ENCODE data around the gene CDH26.
A peak's percentile ranks its signal among the peaks of the same experiment; 100 is the strongest.

Gene CDH26

GRCh38 chr20:59939879-59940128, 18.4 kb upstream of the CDH26 start:
- no peaks in the 10 kb centered on the region for H4K20me1 ChIP-seq (ENCODE audit: low read depth, low read length)

DNA sequence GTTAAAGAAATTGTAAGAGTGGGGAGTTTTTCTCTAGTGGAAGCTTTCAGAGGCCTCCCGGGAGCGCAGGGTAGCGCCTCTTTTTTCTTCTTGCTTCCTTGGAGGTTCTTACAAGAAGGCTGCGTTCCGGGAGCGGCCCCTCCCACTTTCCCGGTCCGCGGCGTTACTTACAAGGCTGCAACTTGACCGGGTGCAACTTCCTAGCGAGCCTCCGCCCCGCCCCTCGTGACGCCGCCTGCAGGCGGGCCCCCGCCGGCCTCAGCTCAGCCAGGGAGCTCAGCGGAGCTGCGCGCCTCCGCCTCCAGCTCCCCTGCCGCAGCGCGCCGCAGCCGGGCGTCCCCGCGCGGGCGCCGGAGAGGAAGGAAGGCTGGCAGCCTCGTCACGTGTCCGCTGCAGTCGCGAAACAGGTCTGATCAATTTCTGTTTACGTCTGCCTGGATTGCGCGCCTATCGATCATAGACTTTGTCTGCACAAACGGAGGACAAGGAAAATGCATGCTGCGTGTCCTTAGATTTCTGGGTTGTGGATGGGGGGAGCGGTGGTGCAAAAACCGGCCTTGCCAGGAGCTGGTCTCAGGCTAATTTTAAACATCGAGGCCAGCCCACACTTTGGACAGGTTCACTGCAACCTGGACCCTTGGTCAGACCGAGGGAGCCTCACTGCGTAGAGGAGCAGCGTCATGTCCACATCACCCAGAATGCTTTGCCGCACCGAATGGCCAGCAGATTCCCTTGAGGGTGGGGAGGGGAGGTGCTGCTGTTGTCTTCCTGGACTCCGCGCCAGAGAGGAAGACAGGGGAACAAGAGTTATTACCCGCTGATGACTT, 17.9 kb upstream of the CDH26 start, which contains the start of the genes FAM217B and PPP1R3D:
FAM217B (plus strand) TSS at position 261 of the 827 bp plus-strand sequence. CDS start 3,555 bp downstream, outside the sequence.
PPP1R3D (minus strand) TSS at position 177 of the 827 bp plus-strand sequence. CDS start 374 bp downstream, outside the sequence.
- Histone ChIP-seq H3K27ac (ENCODE audit: low read depth, low read length) (peak within 1 kb of the TSS; percentile 74), H3K9me2 (replicated peaks; ENCODE audit: insufficient read depth, low read length) (no peaks in the 10 kb centered on the region), H4K20me1 (ENCODE audit: low read depth, low read length) (no peaks in the 10 kb centered on the region), H3K9me3 (ENCODE audit: insufficient read depth, low read length) (no peaks in the 10 kb centered on the region), H2AFZ (ENCODE audit: low read depth, low read length, severe bottlenecking) (peak within 1 kb of the TSS; percentile 99), H3K27me3 (ENCODE audit: low read length) (no peaks in the 10 kb centered on the region), H3F3A (ENCODE audit: insufficient read depth) (peaks cover 23% of the 10 kb centered on the region), H3K36me3 (ENCODE audit: low read length) (peaks cover 22% of the 10 kb centered on the region), H3K4me2 (ENCODE audit: low read depth, low read length, poor library complexity, severe bottlenecking) (peak within 1 kb of the TSS; percentile 76), H3K4me3 (ENCODE audit: insufficient read depth, low read length, poor library complexity, severe bottlenecking) (peak within 1 kb of the TSS; percentile 65), H3K79me2 (ENCODE audit: insufficient read depth, low read length) (peaks cover 15% of the 10 kb centered on the region), H3K9ac (ENCODE audit: low read length) (peak within 1 kb of the TSS; percentile 77)
- TF ChIP-seq CTCF (IDR thresholded peaks at IDR 0.05; ENCODE audit: insufficient read depth, low read length, poor library complexity, severe bottlenecking) (no peak), EZH2phosphoT487 (conservative IDR thresholded peaks at IDR 0.05; ENCODE audit: low read length) (no peak)

More at GRCh38 chr20:59939879-59940128, 18.4 kb upstream of the CDH26 start:
- Histone ChIP-seq H3F3A (ENCODE audit: insufficient read depth) (peaks cover 23% of the 10 kb centered on the region), H3K9me2 (replicated peaks; ENCODE audit: insufficient read depth, low read length) (no peaks in the 10 kb centered on the region), H3K36me3 (ENCODE audit: low read length) (peaks cover 22% of the 10 kb centered on the region), H3K27ac (ENCODE audit: low read depth, low read length) (no peak overlapping the region), H3K4me3 (ENCODE audit: insufficient read depth, low read length, poor library complexity, severe bottlenecking) (peak overlapping the region; percentile 65), H3K9ac (ENCODE audit: low read length) (peak overlapping the region; percentile 77), H3K27me3 (ENCODE audit: low read length) (no peaks in the 10 kb centered on the region), H3K79me2 (ENCODE audit: insufficient read depth, low read length) (peaks cover 15% of the 10 kb centered on the region), H2AFZ (ENCODE audit: low read depth, low read length, severe bottlenecking) (peak overlapping the region; percentile 99), H3K9me3 (ENCODE audit: insufficient read depth, low read length) (no peaks in the 10 kb centered on the region), H3K4me2 (ENCODE audit: low read depth, low read length, poor library complexity, severe bottlenecking) (peak overlapping the region; percentile 76)
- TF ChIP-seq CTCF (IDR thresholded peaks at IDR 0.05; ENCODE audit: insufficient read depth, low read length, poor library complexity, severe bottlenecking) (no peak), EZH2phosphoT487 (conservative IDR thresholded peaks at IDR 0.05; ENCODE audit: low read length) (no peak)

DNA sequence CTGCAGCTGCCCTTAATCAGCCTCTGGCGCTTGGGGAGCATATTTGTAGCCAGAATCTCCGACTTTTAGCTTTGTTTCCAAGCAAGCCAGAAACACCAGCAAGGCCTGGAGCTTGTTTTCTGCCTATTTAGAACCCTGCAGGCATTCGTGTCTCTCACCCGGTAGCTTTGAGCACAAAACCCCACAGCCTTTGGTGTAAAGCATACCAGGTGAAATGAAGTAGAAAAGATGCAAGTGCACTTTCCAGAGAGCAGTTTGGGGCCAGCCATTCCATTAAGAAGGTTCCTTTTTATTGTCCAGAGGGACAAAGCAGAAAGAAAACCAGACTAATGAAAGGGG, 17.3 kb upstream of the CDH26 start:
- peak overlapping the region; percentile 74 for H3K27ac ChIP-seq (ENCODE audit: low read depth, low read length)
- peak overlapping the region; percentile 93 for H2AFZ ChIP-seq (ENCODE audit: low read depth, low read length, severe bottlenecking)
- TF ChIP-seq CTCF (IDR thresholded peaks at IDR 0.05; ENCODE audit: insufficient read depth, low read length, poor library complexity, severe bottlenecking): no peak
- no peak for TF ChIP-seq EZH2phosphoT487 (conservative IDR thresholded peaks at IDR 0.05; ENCODE audit: low read length)
- peaks cover 15% of the 10 kb centered on the region for H3K79me2 ChIP-seq (ENCODE audit: insufficient read depth, low read length)
- peaks cover 23% of the 10 kb centered on the region for H3F3A ChIP-seq (ENCODE audit: insufficient read depth)
- H3K9me2 ChIP-seq (replicated peaks; ENCODE audit: insufficient read depth, low read length): no peaks in the 10 kb centered on the region
- peak overlapping the region; percentile 76 for H3K4me2 ChIP-seq (ENCODE audit: low read depth, low read length, poor library complexity, severe bottlenecking)
- no peaks in the 10 kb centered on the region for H3K9me3 ChIP-seq (ENCODE audit: insufficient read depth, low read length)
- H3K27me3 ChIP-seq (ENCODE audit: low read length): no peaks in the 10 kb centered on the region
- H3K9ac ChIP-seq (ENCODE audit: low read length): peak overlapping the region; percentile 77
- peak overlapping the region; percentile 65 for H3K4me3 ChIP-seq (ENCODE audit: insufficient read depth, low read length, poor library complexity, severe bottlenecking)
- H3K36me3 ChIP-seq (ENCODE audit: low read length): peaks cover 22% of the 10 kb centered on the region
- no peaks in the 10 kb centered on the region for H4K20me1 ChIP-seq (ENCODE audit: low read depth, low read length)
